ENCODE results near the gene CARS2.
A peak's percentile ranks its signal among the peaks of the same experiment; 100 is the strongest.
"Not testable (repeated sequence)": the region's sequence is repeated elsewhere in the genome, so short reads cannot be mapped to it uniquely, and the experiment has no call there.

Gene CARS2

GRCh38 chr13:110705826-110706569 lies at the start of gene CARS2:
CARS2 (minus strand) TSS chr13:110706116; CDS start chr13:110706093, 23 bp downstream.
- DNase-seq (ENCODE audit: low read depth), result peak; percentile 92

- DNase-seq (ENCODE audit: low read depth), result no peak
Observed at GRCh38 chr13:110748271-110748670, 42.4 kb upstream of the CARS2 start.

GRCh38 chr13:110746438-110746837 lies 40.5 kb upstream of the CARS2 start:
- no peak for DNase-seq (ENCODE audit: low read depth)

- DNase-seq (ENCODE audit: low read depth), result no peak
Observed at GRCh38 chr13:110743687-110744086, 37.8 kb upstream of the CARS2 start.

GRCh38 chr13:110737555-110737954 lies 31.6 kb upstream of the CARS2 start:
- DNase-seq (ENCODE audit: low read depth), result no peak

GRCh38 chr13:110734561-110734960 lies 28.6 kb upstream of the CARS2 start:
- DNase-seq (ENCODE audit: low read depth), result no peak

GRCh38 chr13:110731072-110731471 lies 25.2 kb upstream of the CARS2 start:
- DNase-seq (ENCODE audit: low read depth), result no peak

GRCh38 chr13:110726726-110727125 lies 20.8 kb upstream of the CARS2 start:
- no peak for DNase-seq (ENCODE audit: low read depth)

- not testable (repeated sequence) for DNase-seq (ENCODE audit: low read depth)
Observed at GRCh38 chr13:110726153-110726552, 20.2 kb upstream of the CARS2 start.

- no peak for DNase-seq (ENCODE audit: low read depth)
Observed at GRCh38 chr13:110723598-110723997, 17.7 kb upstream of the CARS2 start.

GRCh38 chr13:110722971-110723370 lies 17.1 kb upstream of the CARS2 start:
- DNase-seq (ENCODE audit: low read depth), result no peak

GRCh38 chr13:110719036-110719710 lies 13.3 kb upstream of the CARS2 start:
- DNase-seq (ENCODE audit: low read depth), result no peak

GRCh38 chr13:110716247-110716515 lies 10.3 kb upstream of the CARS2 start:
- DNase-seq (ENCODE audit: low read depth), result no peak

- peak; percentile 99 for DNase-seq (ENCODE audit: low read depth)
Observed at GRCh38 chr13:110715395-110716246, 9.7 kb upstream of the CARS2 start.

- no peak for DNase-seq (ENCODE audit: low read depth)
Observed at GRCh38 chr13:110714797-110715394, 9.0 kb upstream of the CARS2 start.

- no peak for DNase-seq (ENCODE audit: low read depth)
Observed at GRCh38 chr13:110713981-110714796, 8.3 kb upstream of the CARS2 start.

- no peak for DNase-seq (ENCODE audit: low read depth)
Observed at GRCh38 chr13:110713642-110713952, 7.7 kb upstream of the CARS2 start, which contains the start of gene ING1. ING1 (plus strand) TSS chr13:110713700; CDS start chr13:110714150, 450 bp downstream.

GRCh38 chr13:110712849-110713641 lies 7.1 kb upstream of the CARS2 start:
- DNase-seq (ENCODE audit: low read depth), result peak; percentile 100

GRCh38 chr13:110712081-110712848 lies 6.3 kb upstream of the CARS2 start:
- DNase-seq (ENCODE audit: low read depth), result peak; percentile 62

All from fibroblast of the conjunctiva (primary cell).